Measurements from ENCODE around the gene GTF2H1. TPM values are rescaled to one million over a fixed set of nuclear protein-coding genes. Genes with fewer than 3 reads are reported as not detected.
A peak's percentile ranks its signal among the peaks of the same experiment; 100 is the strongest.

Gene GTF2H1
- total RNA-seq, 1 donor from 2014 or later = 41.7 TPM

DNA sequence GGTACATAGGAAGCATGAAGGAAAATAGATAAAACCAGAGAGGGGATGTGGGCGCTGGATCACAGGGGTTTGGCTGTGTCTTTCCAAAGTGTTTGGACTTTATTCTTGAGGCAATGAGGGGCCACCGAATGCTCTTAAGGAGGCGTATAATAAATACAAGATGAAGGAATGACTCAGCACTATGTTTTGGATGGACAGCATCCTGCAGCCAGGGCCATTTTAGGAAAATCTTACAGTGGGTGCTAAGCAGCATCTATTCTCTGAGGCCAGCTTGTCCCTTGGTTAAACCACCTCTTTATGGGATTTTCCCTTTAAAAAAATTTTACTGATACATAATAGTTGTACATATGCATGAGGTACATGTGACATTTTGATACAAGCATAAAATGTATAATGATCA, 67.7 kb downstream of the GTF2H1 start:
- no peak overlapping the region for H3K4me3 Mint-ChIP-seq
- H3K27me3 Mint-ChIP-seq (ENCODE audit: low read depth) = peaks cover 3% of the 10 kb centered on the region
- TF ChIP-seq, protein P1, sequence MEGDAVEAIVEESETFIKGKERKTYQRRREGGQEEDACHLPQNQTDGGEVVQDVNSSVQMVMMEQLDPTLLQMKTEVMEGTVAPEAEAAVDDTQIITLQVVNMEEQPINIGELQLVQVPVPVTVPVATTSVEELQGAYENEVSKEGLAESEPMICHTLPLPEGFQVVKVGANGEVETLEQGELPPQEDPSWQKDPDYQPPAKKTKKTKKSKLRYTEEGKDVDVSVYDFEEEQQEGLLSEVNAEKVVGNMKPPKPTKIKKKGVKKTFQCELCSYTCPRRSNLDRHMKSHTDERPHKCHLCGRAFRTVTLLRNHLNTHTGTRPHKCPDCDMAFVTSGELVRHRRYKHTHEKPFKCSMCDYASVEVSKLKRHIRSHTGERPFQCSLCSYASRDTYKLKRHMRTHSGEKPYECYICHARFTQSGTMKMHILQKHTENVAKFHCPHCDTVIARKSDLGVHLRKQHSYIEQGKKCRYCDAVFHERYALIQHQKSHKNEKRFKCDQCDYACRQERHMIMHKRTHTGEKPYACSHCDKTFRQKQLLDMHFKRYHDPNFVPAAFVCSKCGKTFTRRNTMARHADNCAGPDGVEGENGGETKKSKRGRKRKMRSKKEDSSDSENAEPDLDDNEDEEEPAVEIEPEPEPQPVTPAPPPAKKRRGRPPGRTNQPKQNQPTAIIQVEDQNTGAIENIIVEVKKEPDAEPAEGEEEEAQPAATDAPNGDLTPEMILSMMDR (conservative IDR thresholded peaks at IDR 0.05) = no peak
- no peaks in the 10 kb centered on the region for H3K9me3 Mint-ChIP-seq
- no peak overlapping the region for H3K27ac Mint-ChIP-seq (ENCODE audit: unreplicated experiment)
- no peak for DNase-seq (ENCODE audit: low read depth, low spot score)
- peaks cover 6% of the 10 kb centered on the region for H3K4me1 Mint-ChIP-seq
- H3K36me3 Mint-ChIP-seq (ENCODE audit: low read depth) = no peaks in the 10 kb centered on the region

DNA sequence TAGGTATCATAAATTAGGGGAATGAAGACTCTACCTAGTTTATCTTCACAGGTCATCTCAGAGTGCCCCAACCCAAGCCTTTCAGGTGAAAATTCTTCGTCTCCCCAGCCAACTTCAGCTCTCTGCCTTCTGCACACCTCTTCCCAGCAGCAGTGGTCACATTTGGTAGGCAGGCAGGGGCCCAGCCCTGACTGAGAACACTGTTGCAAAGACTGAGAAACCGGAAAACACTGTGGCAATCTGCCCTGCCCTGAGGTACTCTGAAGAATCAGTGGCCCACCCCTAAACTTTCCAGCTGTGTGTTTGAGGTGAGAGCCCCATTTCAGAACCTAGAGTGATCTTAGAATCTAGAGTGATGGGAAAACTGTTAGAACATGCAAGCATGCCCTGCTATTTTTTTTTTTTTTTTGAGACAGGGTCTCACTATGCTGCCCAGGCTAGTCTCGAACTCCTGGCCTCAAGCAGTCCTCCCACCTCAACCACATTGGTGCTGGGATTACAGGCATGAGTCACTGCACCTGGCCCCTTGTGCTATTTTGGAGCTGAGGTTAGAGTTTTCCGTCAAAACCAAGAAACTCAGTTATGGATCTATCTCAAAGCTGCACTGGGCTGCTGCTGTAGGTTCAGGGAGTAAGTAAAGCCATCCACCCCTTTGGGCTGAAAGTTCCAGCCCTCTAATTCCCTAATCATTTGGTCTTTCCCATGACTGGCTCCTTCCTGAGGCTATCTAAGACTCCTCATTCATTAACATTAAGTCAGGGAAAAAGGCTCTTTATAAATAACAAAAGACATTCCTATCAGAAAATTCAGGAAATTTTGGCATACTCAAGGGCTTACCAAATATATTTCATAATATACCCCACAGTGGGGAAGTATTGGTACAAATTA, 70.3 kb downstream of the GTF2H1 start:
- peaks cover 24% of the 10 kb centered on the region for H3K4me1 Mint-ChIP-seq
- H3K4me3 Mint-ChIP-seq = peak overlapping the region; percentile 82
- peaks cover 9% of the 10 kb centered on the region for H3K27me3 Mint-ChIP-seq (ENCODE audit: low read depth)
- no peak for DNase-seq (ENCODE audit: low read depth, low spot score)
- no peaks in the 10 kb centered on the region for H3K36me3 Mint-ChIP-seq (ENCODE audit: low read depth)
- no peaks in the 10 kb centered on the region for H3K9me3 Mint-ChIP-seq
- no peak overlapping the region for H3K27ac Mint-ChIP-seq (ENCODE audit: unreplicated experiment)
- TF ChIP-seq, protein P1 (conservative IDR thresholded peaks at IDR 0.05) = no peak

DNA sequence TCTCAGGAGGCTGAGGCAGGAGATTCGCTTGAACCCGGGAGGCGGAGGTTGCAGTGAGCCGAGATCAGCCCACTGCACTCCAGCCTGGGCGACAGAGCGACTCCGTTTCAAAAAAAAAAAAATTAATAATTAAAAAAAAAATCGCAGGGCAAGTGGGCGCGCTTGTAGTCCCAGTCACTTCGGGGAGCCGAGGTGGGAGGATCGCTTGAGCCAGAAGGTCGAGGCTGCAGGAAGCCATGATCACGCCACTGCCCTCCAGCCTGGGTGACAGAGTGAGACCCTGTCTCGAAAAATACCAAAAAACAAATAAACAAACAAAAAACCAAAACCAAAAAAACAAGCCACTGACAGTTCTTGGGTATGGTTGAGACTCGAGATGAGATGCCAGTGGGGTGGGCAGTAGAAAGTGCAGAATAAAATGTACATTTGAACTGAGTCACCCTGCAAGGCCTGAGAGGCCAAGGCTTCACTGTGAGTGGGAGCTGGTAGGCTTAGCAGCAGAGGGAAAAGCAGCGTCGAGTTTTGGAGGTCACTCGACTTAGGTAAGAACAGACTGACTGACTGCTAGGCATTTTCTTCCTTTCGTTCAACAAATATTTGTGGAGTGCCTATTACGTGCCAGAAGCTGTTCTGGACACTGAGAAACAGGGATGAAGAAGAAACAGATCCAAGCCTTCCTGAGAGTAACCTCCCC, 71.4 kb downstream of the GTF2H1 start:
- peaks cover 9% of the 10 kb centered on the region for H3K27me3 Mint-ChIP-seq (ENCODE audit: low read depth)
- H3K4me3 Mint-ChIP-seq = peak overlapping the region; percentile 96
- H3K4me1 Mint-ChIP-seq = peaks cover 29% of the 10 kb centered on the region
- TF ChIP-seq, protein P1 (conservative IDR thresholded peaks at IDR 0.05) = no peak
- peaks cover 3% of the 10 kb centered on the region for H3K36me3 Mint-ChIP-seq (ENCODE audit: low read depth)
- H3K9me3 Mint-ChIP-seq = no peaks in the 10 kb centered on the region
- no peak overlapping the region for H3K27ac Mint-ChIP-seq (ENCODE audit: unreplicated experiment)
- no peak for DNase-seq (ENCODE audit: low read depth, low spot score)

DNA sequence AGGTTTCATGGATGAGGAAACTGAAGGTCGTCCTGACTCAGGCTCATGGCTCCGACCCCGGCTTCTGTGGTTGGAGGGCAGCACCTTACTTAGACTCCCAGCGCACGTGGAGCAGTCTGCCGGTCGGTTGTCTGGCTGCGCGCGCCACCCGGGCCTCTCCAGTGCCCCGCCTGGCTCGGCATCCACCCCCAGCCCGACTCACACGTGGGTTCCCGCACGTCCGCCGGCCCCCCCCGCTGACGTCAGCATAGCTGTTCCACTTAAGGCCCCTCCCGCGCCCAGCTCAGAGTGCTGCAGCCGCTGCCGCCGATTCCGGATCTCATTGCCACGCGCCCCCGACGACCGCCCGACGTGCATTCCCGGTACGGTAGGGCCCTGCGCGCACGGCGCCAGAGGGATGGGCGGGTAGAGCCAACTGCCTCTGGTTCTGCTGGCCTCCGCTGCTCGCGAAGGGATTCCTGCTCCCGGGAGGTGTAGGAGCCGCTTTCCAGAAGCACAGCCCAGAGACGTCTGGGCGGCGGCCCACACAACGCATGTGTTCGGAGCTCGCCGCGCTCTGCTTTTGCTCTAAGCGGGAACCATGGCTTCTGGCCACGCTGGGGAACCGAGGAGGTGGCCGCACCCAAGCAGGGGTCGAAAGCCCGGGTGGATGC, 72.0 kb downstream of the GTF2H1 start, which contains the start of gene LDHA:
LDHA (plus strand) TSS at position 289 of the 653 bp plus-strand sequence. CDS start 2,280 bp downstream, outside the sequence.
- peaks cover 29% of the 10 kb centered on the region for H3K4me1 Mint-ChIP-seq
- peaks cover 7% of the 10 kb centered on the region for H3K36me3 Mint-ChIP-seq (ENCODE audit: low read depth)
- H3K27me3 Mint-ChIP-seq (ENCODE audit: low read depth) = peaks cover 9% of the 10 kb centered on the region
- TF ChIP-seq, protein P1 (conservative IDR thresholded peaks at IDR 0.05) = no peak
- peak within 1 kb of the TSS; percentile 84 for H3K27ac Mint-ChIP-seq (ENCODE audit: unreplicated experiment)
- peak; percentile 68 for DNase-seq (ENCODE audit: low read depth, low spot score)
- H3K9me3 Mint-ChIP-seq = no peaks in the 10 kb centered on the region
- peak within 1 kb of the TSS; percentile 96 for H3K4me3 Mint-ChIP-seq

Measured in neural crest cell (in vitro differentiated cells).